GM23338 (cell line): ENCODE data around the gene ZNF581. TPM values are rescaled to one million over a fixed set of nuclear protein-coding genes. Genes with fewer than 3 reads are reported as not detected.

Experiments
- ATAC-seq: fragments of 200-7000 bp; cut with Tn5 transposase; 3 replicates; pipeline ENCODE4 v1.9.1; 2020
- DNase-seq: peaks from one replicate; pipeline ENCODE4 v3.0.0-alpha.2; 2015; ENCODE audit warnings: low spot score
- H2AFZ ChIP-seq: fragments of 200-600 bp; sonication (generic); 2 replicates; pipeline ENCODE4 v1.8.0; 2016; ENCODE audit warnings: antibody characterized with exemption, mild to moderate bottlenecking, moderate library complexity
- H3F3A ChIP-seq: fragments of 200-600 bp; sonication (generic); replicated peaks from 2 replicates; pipeline ENCODE4 v1.8.0; 2017; ENCODE audit warnings: antibody characterized with exemption, mixed run types, low read depth
- H3K27ac ChIP-seq: fragments of 200-600 bp; sonication (generic); 2 replicates; pipeline ENCODE4 v1.6.1; 2016; ENCODE audit warnings: low read depth
- H3K27me3 ChIP-seq: fragments of 200-600 bp; sonication (generic); 2 replicates; pipeline ENCODE4 v1.8.0; 2016; ENCODE audit warnings: mild to moderate bottlenecking, mixed run types, moderate library complexity; ENCODE audit not compliant: insufficient read depth
- H3K36me3 ChIP-seq: fragments of 200-600 bp; sonication (generic); 2 replicates; pipeline ENCODE4 v1.8.0; 2016; ENCODE audit warnings: mild to moderate bottlenecking; ENCODE audit not compliant: insufficient read depth
- H3K4me1 ChIP-seq: fragments of 200-600 bp; sonication (generic); 2 replicates; pipeline ENCODE4 v1.8.0; 2016; ENCODE audit warnings: mild to moderate bottlenecking, moderate library complexity; ENCODE audit not compliant: insufficient read depth
- H3K4me2 ChIP-seq: fragments of 200-600 bp; sonication (generic); 2 replicates; pipeline ENCODE4 v1.7.1; 2017; ENCODE audit warnings: mixed run types
- H3K4me3 ChIP-seq: fragments of 200-600 bp; sonication (generic); 2 replicates; pipeline ENCODE4 v1.6.1; 2016; ENCODE audit warnings: mixed run types
- H3K79me2 ChIP-seq: fragments of 200-600 bp; sonication (generic); replicated peaks from 2 replicates; pipeline ENCODE4 v1.8.0; 2017; ENCODE audit warnings: mild to moderate bottlenecking; ENCODE audit not compliant: insufficient read depth
- H3K9me2 ChIP-seq: fragments of 200-600 bp; sonication (generic); 2 replicates; pipeline ENCODE4 v1.8.0; 2017; ENCODE audit not compliant: insufficient read depth
- H4K20me1 ChIP-seq: fragments of 200-600 bp; sonication (generic); replicated peaks from 2 replicates; pipeline ENCODE4 v1.8.0; 2017; ENCODE audit warnings: mild to moderate bottlenecking; ENCODE audit not compliant: insufficient read depth
- H3K27ac Mint-ChIP-seq: 2 replicates; pipeline ENCODE4 v1.8.0; 2020; ENCODE audit warnings: inconsistent platforms, mild to moderate bottlenecking, moderate library complexity, mixed read lengths
- H3K27me3 Mint-ChIP-seq: 3 replicates; pipeline ENCODE4 v1.8.0; 2022; ENCODE audit warnings: low read depth, mild to moderate bottlenecking, moderate library complexity, mixed read lengths, inconsistent platforms; ENCODE audit not compliant: insufficient read depth, poor library complexity
- H3K36me3 Mint-ChIP-seq: 3 replicates; pipeline ENCODE4 v1.8.0; 2021; ENCODE audit warnings: low read depth, mild to moderate bottlenecking, inconsistent platforms, moderate library complexity, mixed read lengths
- H3K4me1 Mint-ChIP-seq: 3 replicates; pipeline ENCODE4 v1.8.0; 2020; ENCODE audit warnings: mild to moderate bottlenecking, inconsistent platforms, mixed read lengths
- H3K4me3 Mint-ChIP-seq: 3 replicates; pipeline ENCODE4 v1.8.0; 2021; ENCODE audit warnings: moderate library complexity, mild to moderate bottlenecking, inconsistent platforms, mixed read lengths
- H3K9me3 Mint-ChIP-seq: 3 replicates; pipeline ENCODE4 v1.8.0; 2020; ENCODE audit warnings: moderate library complexity, mild to moderate bottlenecking, inconsistent platforms, mixed read lengths
- CREB1 ChIP-seq: fragments of 250-450 bp; sonication (Bioruptor Pico); IDR thresholded peaks from 2 replicates; pipeline ENCODE4 v1.5.0; 2020; ENCODE audit warnings: low read depth, mild to moderate bottlenecking, moderate library complexity
- EZH2phosphoT487 ChIP-seq: fragments of 200-600 bp; sonication (generic); IDR thresholded peaks from one replicate; pipeline ENCODE4 v1.8.1; 2018; ENCODE audit warnings: antibody characterized with exemption; ENCODE audit not compliant: unreplicated experiment
- JUNB ChIP-seq: IDR thresholded peaks from one replicate; pipeline ENCODE4 v1.6.1; 2016; ENCODE audit warnings: antibody characterized with exemption; ENCODE audit not compliant: unreplicated experiment
- NANOG ChIP-seq: IDR thresholded peaks from 2 replicates; pipeline ENCODE4 v1.6.1; 2016; ENCODE audit warnings: antibody characterized with exemption, borderline replicate concordance
- POLR2AphosphoS5 ChIP-seq: IDR thresholded peaks from 2 replicates; pipeline ENCODE4 v1.6.1; 2016; ENCODE audit warnings: antibody characterized with exemption, low read depth
- ZNF114 ChIP-seq: fragments of 250-450 bp; sonication (Bioruptor Pico); IDR thresholded peaks from 2 replicates; pipeline ENCODE4 v1.5.0; 2020; ENCODE audit warnings: mild to moderate bottlenecking, moderate library complexity
- polyA plus RNA-seq: library from polyadenylated mRNA; unstranded; fragments of >200 nt; fragmentation: Nextera tagmentation; extraction: Ambion mirVana; gene quantifications from 2 replicates; pipeline ENCODE4 v1.2.1, GENCODE V29; 2016
- total RNA-seq: library from RNA; depleted of rRNA; stranded (reverse); fragments of >200 nt; shearing (Covaris generic); gene quantifications from 2 replicates; pipeline ENCODE4 v1.2.3, GENCODE V29; 2014
- TF ChIP-seq, protein P1 (sequence below), 2 experiments: fragments of 200-600 bp in 1 of 2; sonication (generic) in 1 of 2; conservative IDR thresholded peaks; 2 replicates each; pipeline versions ENCODE4 v1.5.1 to v1.6.1; 2016 to 2017; ENCODE audit warnings: antibody characterized with exemption in 2 of 2, low read depth in 2 of 2, mild to moderate bottlenecking in 2 of 2, moderate library complexity in 1 of 2
- TF ChIP-seq, protein P2 (sequence below): IDR thresholded peaks from 2 replicates; pipeline ENCODE4 v1.6.1; 2016; ENCODE audit warnings: antibody characterized with exemption
- TF ChIP-seq, protein P3 (sequence below): fragments of 250-450 bp; sonication (Bioruptor Pico); IDR thresholded peaks from 2 replicates; pipeline ENCODE4 v1.5.0; 2020; ENCODE audit warnings: mild to moderate bottlenecking, moderate library complexity

Gene ZNF581
- total and polyA plus RNA-seq, 2 experiments from 2014 or later, result 48.5 to 87.6 TPM

DNA sequence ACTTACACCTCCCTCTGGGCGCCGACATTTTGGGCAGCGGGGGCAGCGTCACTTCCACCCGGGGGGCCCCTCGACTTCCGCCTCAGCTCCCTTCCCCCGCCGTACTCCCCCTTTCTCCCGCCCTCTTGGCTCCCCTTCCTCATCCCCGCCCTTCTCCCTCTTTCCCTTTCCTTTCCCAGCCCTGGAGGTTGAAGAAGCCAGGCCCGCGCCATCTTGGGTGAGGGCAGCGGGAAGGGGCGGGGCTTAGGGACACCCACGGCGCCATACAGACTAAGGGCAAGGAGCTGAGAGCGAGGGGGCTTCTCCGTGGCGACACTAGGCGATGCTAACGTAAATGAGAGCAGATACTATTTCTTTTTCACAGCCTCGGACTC, 44.0 kb upstream of the ZNF581 start, which contains the start of gene FIZ1:
Gene FIZ1, minus strand, starts transcription at position 50 of the 374 bp plus-strand sequence. CDS start 1,652 bp downstream, outside the sequence.
- H3K9me2 ChIP-seq, result no peaks in the 10 kb centered on the region
- H3K36me3 ChIP-seq, result 0 out of 2 replicates have a peak, but pooled peaks cover 3% of the 10 kb centered on the region
- H3K9me3 Mint-ChIP-seq, result peaks cover 6% of the 10 kb centered on the region
- peak; percentile 90 for TF ChIP-seq CREB1 (CRISPR knock-in tag)
- TF ChIP-seq, protein P1, sequence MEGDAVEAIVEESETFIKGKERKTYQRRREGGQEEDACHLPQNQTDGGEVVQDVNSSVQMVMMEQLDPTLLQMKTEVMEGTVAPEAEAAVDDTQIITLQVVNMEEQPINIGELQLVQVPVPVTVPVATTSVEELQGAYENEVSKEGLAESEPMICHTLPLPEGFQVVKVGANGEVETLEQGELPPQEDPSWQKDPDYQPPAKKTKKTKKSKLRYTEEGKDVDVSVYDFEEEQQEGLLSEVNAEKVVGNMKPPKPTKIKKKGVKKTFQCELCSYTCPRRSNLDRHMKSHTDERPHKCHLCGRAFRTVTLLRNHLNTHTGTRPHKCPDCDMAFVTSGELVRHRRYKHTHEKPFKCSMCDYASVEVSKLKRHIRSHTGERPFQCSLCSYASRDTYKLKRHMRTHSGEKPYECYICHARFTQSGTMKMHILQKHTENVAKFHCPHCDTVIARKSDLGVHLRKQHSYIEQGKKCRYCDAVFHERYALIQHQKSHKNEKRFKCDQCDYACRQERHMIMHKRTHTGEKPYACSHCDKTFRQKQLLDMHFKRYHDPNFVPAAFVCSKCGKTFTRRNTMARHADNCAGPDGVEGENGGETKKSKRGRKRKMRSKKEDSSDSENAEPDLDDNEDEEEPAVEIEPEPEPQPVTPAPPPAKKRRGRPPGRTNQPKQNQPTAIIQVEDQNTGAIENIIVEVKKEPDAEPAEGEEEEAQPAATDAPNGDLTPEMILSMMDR (conservative IDR thresholded peaks at IDR 0.05; ENCODE audit: low read depth in 2 of 2), result no peak
- TF ChIP-seq, protein P2, sequence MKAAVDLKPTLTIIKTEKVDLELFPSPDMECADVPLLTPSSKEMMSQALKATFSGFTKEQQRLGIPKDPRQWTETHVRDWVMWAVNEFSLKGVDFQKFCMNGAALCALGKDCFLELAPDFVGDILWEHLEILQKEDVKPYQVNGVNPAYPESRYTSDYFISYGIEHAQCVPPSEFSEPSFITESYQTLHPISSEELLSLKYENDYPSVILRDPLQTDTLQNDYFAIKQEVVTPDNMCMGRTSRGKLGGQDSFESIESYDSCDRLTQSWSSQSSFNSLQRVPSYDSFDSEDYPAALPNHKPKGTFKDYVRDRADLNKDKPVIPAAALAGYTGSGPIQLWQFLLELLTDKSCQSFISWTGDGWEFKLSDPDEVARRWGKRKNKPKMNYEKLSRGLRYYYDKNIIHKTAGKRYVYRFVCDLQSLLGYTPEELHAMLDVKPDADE, result peak; percentile 83
- peak within 1 kb of the TSS; percentile 2; the same call in 1 of the 2 replicates for H2AFZ ChIP-seq
- H3K4me3 Mint-ChIP-seq, result peak within 1 kb of the TSS; percentile 99
- peak within 1 kb of the TSS; percentile 94 for H3K27ac ChIP-seq
- H3K36me3 Mint-ChIP-seq, result peaks cover 30% of the 10 kb centered on the region
- no peaks in the 10 kb centered on the region; the same call in 1 of the 2 replicates for H3K79me2 ChIP-seq
- no peaks in the 10 kb centered on the region for H4K20me1 ChIP-seq
- peak within 1 kb of the TSS; percentile 95 for H3K4me2 ChIP-seq
- H3K27ac Mint-ChIP-seq, result peak within 1 kb of the TSS; percentile 100
- H3F3A ChIP-seq, result peaks cover 21% of the 10 kb centered on the region
- no peaks in the 10 kb centered on the region for H3K27me3 ChIP-seq
- peaks cover 18% of the 10 kb centered on the region for H3K4me1 ChIP-seq
- peaks cover 28% of the 10 kb centered on the region for H3K4me1 Mint-ChIP-seq
- H3K27me3 Mint-ChIP-seq, result peaks cover 27% of the 10 kb centered on the region
- peak; percentile 99 for DNase-seq
- ATAC-seq, result peak; percentile 61
- peak within 1 kb of the TSS; percentile 58 for H3K4me3 ChIP-seq

DNA sequence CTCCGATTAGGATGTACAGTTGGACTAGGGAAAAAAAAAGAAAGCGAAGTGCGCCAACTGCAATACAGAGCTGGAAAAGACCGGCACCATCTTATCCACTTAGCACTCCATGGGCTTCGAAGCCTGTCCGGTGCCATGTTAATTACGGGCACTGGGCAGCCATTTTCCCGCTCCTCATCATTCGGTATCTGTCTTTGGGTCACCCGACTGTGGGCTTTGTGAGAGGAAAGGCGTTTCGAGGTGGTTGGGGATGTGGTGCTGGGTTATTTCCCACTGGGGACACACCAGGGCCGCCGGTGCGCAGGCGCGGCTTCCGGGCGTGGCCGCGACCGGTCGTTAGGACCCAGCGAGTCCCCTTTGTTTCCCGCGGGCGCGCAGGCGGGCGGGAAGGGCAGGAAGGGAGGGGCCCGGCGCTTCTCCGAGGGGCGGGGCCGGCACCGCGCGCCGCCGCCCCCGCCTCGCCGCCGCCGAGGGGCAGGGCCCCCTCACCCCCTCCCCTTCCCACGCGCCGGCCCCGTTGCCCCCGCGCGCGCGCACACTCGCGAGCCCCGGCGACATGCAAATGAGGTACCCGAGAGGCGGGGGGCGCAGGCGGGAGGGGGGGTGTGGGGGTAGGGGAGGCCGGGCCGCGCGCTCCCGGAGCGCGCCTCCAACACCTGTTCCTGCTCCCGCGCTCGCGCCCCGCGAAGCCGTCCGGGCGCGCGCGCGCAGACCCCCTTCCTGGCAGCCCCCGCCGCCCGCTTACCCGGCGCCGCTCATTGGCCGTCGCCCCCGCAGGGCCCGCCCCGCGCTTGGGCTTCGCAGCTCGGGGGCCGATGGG, 43.4 kb upstream of the ZNF581 start, which contains the start of gene ZNF524:
Gene ZNF524, plus strand, starts transcription at position 447 of the 820 bp plus-strand sequence. CDS start 1,825 bp downstream, outside the sequence.
- H4K20me1 ChIP-seq, result no peaks in the 10 kb centered on the region
- H3K36me3 Mint-ChIP-seq, result peaks cover 25% of the 10 kb centered on the region
- H3K4me3 Mint-ChIP-seq, result peak within 1 kb of the TSS; percentile 99
- H3K9me2 ChIP-seq, result no peaks in the 10 kb centered on the region
- DNase-seq (peak; percentile 94), ATAC-seq (peak; percentile 15)
- no peaks in the 10 kb centered on the region; the same call in 1 of the 2 replicates for H3K79me2 ChIP-seq
- peak within 1 kb of the TSS; percentile 100 for H3K27ac Mint-ChIP-seq
- peaks cover 16% of the 10 kb centered on the region for H3F3A ChIP-seq
- H3K27ac ChIP-seq, result peak within 1 kb of the TSS; percentile 94
- H2AFZ ChIP-seq, result peak within 1 kb of the TSS; percentile 2; the same call in 1 of the 2 replicates
- 0 out of 2 replicates have a peak, but pooled peaks cover 3% of the 10 kb centered on the region for H3K36me3 ChIP-seq
- peaks cover 30% of the 10 kb centered on the region for H3K4me1 Mint-ChIP-seq
- peaks cover 18% of the 10 kb centered on the region for H3K4me1 ChIP-seq
- peaks cover 29% of the 10 kb centered on the region for H3K27me3 Mint-ChIP-seq
- peak within 1 kb of the TSS; percentile 95 for H3K4me2 ChIP-seq
- peaks cover 6% of the 10 kb centered on the region for H3K9me3 Mint-ChIP-seq
- H3K4me3 ChIP-seq, result peak within 1 kb of the TSS; percentile 58
- H3K27me3 ChIP-seq, result no peaks in the 10 kb centered on the region
- TF ChIP-seq POLR2AphosphoS5 (no peak), ZNF114 (CRISPR knock-in tag) (0 out of 2 replicates have a peak, but pooled peaks have one; percentile 71), EZH2phosphoT487 (no peak), NANOG (no peak), JUNB (no peak)
- TF ChIP-seq, protein P2, result peak; percentile 51; the same call in 1 of the 2 replicates
- TF ChIP-seq, protein P3, sequence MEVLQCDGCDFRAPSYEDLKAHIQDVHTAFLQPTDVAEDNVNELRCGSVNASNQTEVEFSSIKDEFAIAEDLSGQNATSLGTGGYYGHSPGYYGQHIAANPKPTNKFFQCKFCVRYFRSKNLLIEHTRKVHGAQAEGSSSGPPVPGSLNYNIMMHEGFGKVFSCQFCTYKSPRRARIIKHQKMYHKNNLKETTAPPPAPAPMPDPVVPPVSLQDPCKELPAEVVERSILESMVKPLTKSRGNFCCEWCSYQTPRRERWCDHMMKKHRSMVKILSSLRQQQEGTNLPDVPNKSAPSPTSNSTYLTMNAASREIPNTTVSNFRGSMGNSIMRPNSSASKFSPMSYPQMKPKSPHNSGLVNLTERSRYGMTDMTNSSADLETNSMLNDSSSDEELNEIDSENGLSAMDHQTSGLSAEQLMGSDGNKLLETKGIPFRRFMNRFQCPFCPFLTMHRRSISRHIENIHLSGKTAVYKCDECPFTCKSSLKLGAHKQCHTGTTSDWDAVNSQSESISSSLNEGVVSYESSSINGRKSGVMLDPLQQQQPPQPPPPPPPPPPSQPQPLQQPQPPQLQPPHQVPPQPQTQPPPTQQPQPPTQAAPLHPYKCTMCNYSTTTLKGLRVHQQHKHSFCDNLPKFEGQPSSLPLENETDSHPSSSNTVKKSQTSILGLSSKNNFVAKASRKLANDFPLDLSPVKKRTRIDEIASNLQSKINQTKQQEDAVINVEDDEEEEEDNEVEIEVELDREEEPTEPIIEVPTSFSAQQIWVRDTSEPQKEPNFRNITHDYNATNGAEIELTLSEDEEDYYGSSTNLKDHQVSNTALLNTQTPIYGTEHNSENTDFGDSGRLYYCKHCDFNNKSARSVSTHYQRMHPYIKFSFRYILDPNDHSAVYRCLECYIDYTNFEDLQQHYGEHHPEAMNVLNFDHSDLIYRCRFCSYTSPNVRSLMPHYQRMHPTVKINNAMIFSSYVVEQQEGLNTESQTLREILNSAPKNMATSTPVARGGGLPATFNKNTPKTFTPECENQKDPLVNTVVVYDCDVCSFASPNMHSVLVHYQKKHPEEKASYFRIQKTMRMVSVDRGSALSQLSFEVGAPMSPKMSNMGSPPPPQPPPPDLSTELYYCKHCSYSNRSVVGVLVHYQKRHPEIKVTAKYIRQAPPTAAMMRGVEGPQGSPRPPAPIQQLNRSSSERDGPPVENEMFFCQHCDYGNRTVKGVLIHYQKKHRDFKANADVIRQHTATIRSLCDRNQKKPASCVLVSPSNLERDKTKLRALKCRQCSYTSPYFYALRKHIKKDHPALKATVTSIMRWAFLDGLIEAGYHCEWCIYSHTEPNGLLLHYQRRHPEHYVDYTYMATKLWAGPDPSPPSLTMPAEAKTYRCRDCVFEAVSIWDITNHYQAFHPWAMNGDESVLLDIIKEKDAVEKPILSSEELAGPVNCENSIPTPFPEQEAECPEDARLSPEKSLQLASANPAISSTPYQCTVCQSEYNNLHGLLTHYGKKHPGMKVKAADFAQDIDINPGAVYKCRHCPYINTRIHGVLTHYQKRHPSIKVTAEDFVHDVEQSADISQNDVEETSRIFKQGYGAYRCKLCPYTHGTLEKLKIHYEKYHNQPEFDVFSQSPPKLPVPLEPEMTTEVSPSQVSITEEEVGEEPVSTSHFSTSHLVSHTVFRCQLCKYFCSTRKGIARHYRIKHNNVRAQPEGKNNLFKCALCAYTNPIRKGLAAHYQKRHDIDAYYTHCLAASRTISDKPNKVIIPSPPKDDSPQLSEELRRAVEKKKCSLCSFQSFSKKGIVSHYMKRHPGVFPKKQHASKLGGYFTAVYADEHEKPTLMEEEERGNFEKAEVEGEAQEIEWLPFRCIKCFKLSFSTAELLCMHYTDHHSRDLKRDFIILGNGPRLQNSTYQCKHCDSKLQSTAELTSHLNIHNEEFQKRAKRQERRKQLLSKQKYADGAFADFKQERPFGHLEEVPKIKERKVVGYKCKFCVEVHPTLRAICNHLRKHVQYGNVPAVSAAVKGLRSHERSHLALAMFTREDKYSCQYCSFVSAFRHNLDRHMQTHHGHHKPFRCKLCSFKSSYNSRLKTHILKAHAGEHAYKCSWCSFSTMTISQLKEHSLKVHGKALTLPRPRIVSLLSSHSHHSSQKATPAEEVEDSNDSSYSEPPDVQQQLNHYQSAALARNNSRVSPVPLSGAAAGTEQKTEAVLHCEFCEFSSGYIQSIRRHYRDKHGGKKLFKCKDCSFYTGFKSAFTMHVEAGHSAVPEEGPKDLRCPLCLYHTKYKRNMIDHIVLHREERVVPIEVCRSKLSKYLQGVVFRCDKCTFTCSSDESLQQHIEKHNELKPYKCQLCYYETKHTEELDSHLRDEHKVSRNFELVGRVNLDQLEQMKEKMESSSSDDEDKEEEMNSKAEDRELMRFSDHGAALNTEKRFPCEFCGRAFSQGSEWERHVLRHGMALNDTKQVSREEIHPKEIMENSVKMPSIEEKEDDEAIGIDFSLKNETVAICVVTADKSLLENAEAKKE (CRISPR knock-in tag), result no peak
